Activated CD8-positive, alpha-beta memory T cell treated with anti-CD3 and anti-CD28 coated beads, Interleukin-2, amount 10 ng/mL, durations not matched to agents 7 days and 5 days (primary cell): ENCODE results near the gene PPP2R5D. TPM values are rescaled to one million over a fixed set of nuclear protein-coding genes. Genes with fewer than 3 reads are reported as not detected.
"Not testable (repeated sequence)": the region's sequence is repeated elsewhere in the genome, so short reads cannot be mapped to it uniquely, and the experiment has no call there.

Experiments used
- ATAC-seq: fragments of 150-1000 bp; cut with Tn5 transposase; one replicate; pipeline ENCODE4 v1.10.0; 2021; ENCODE audit warnings: moderate library complexity
- CTCF ChIA-PET: fragments of 350-600 bp; sonication (Branson Sonifier 250); formaldehyde crosslinking; loops from one replicate; lab custom pipeline; 2021; ENCODE audit warnings: antibody characterized with exemption; lab: Charles Lee
- DNase-seq: peaks from one replicate; pipeline ENCODE4 v3.0.0-alpha.2; 2020
- H3K27ac Mint-ChIP-seq: one replicate; pipeline ENCODE4 v1.8.0; 2021; ENCODE audit warnings: mild to moderate bottlenecking, mixed read lengths
- H3K27me3 Mint-ChIP-seq: one replicate; pipeline ENCODE4 v1.8.0; 2021; ENCODE audit warnings: mixed read lengths
- H3K36me3 Mint-ChIP-seq: one replicate; pipeline ENCODE4 v1.8.0; 2021; ENCODE audit warnings: mild to moderate bottlenecking, mixed read lengths
- H3K4me1 Mint-ChIP-seq: one replicate; pipeline ENCODE4 v1.8.0; 2021; ENCODE audit warnings: mixed read lengths
- H3K4me3 Mint-ChIP-seq: one replicate; pipeline ENCODE4 v1.8.0; 2021; ENCODE audit warnings: mild to moderate bottlenecking, moderate library complexity, mixed read lengths
- H3K9me3 Mint-ChIP-seq: one replicate; pipeline ENCODE4 v1.8.0; 2022; ENCODE audit warnings: low read depth, mixed read lengths
- total RNA-seq, 2 experiments: library from RNA; stranded (reverse); gene quantifications; one replicate each; pipeline ENCODE4 v1.2.3, GENCODE V29; 2021

The PPP2R5D gene
- total RNA-seq, 2 experiments from 2014 or later = 53.0 to 58.4 TPM

GRCh38 chr6:42954405-42954804, 30.0 kb upstream of the PPP2R5D start:
- H3K4me3 Mint-ChIP-seq, H3K4me1 Mint-ChIP-seq, DNase-seq, H3K36me3 Mint-ChIP-seq, H3K27me3 Mint-ChIP-seq, ATAC-seq, CTCF ChIA-PET, H3K9me3 Mint-ChIP-seq, H3K27ac Mint-ChIP-seq: not testable (repeated sequence)

DNA sequence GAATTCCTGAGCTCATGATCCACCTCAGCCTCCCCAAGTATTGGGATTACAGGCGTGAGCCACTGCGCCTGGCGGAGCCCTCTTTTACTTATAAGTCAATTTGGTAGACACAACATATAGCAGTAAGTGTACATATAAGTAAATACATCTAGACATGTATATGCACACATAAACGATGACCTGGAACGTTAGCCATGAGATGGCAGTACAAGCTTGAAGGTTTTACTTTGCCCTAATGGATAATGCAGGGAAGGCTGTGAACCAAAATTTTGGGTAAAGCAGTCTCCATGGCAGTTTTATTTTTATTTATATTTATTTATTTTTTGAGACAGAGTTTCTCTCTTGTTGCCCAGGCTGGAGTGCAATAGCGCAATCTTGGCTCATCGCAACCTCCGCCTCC, 26.2 kb upstream of the PPP2R5D start:
- no peaks in the 10 kb centered on the region for H3K9me3 Mint-ChIP-seq
- peaks cover 9% of the 10 kb centered on the region for H3K36me3 Mint-ChIP-seq
- peaks cover 12% of the 10 kb centered on the region for H3K4me1 Mint-ChIP-seq
- CTCF ChIA-PET = interaction anchor here (1.1 kb wide), 1 partner anchor 110 kb away, joined by 3 read pairs; no protein-coding TSS in a partner anchor
- no peak overlapping the region for H3K27ac Mint-ChIP-seq
- H3K4me3 Mint-ChIP-seq = no peak overlapping the region
- ATAC-seq (no peak), DNase-seq (no peak)
- H3K27me3 Mint-ChIP-seq = peaks cover 7% of the 10 kb centered on the region

DNA sequence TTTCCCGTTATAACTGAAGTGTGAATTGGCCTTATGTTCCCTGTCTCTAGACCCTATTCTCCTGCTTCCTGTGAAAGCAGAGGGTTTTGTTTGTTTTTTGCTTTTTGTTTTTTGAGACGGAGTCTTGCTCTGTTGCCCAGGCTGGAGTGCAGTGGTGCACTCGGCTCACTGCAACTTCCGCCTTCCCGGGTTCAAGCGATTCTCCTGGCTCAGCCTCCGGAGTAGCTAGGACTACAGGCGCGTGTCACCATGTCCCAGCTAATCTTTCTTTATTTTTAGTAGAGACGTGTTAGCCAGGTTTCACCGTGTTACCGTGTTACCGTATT, 24.5 kb upstream of the PPP2R5D start:
- Mint-ChIP-seq H3K27ac (no peak overlapping the region), H3K9me3 (no peaks in the 10 kb centered on the region), H3K27me3 (peaks cover 7% of the 10 kb centered on the region), H3K36me3 (peaks cover 9% of the 10 kb centered on the region), H3K4me3 (peak overlapping the region; percentile 43), H3K4me1 (peaks cover 12% of the 10 kb centered on the region)
- ATAC-seq (no peak), DNase-seq (no peak)
- CTCF ChIA-PET = interaction anchor here (1.2 kb wide), 1 partner anchor 183 kb away, joined by 6 read pairs; no protein-coding TSS in a partner anchor

- peak within 1 kb of the TSS; percentile 43 for H3K4me3 Mint-ChIP-seq
- H3K4me1 Mint-ChIP-seq = peaks cover 12% of the 10 kb centered on the region
- CTCF ChIA-PET = interaction anchor here (1.1 to 1.5 kb wide), 3 partner anchors 22 to 183 kb away, joined by 3 to 6 read pairs (median 4); no protein-coding TSS in a partner anchor
These were observed 23.9 kb upstream of the PPP2R5D start, which contains the start of gene GNMT for GRCh38 chr6:42960243-42961019. TSS of gene GNMT (plus strand) at chr6:42960754. CDS start at chr6:42960768, 14 bp downstream.

DNA sequence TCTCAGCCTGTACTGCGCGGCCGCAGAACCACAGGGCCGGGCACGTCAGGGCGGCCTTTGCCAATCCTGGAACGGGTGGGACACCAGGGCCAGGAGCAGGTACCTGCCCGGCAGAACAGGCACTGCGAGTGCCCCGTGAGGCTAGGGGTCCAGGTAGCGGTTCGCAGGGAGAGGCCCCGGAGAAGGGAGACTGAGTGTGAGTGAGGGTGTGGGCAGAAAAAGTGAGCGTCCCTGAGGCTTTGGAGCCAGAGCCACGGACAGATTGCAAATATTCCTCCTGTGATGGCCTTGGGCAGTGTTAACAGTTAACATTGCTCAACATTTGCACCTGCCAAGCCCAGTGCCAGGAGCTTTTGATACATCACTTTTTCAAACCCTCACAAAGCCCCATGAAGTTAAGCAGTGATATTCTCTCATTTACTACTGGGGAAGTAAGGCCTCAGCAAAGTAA, 23.3 kb upstream of the PPP2R5D start:
- DNase-seq = no peak
- Mint-ChIP-seq H3K36me3 (peaks cover 9% of the 10 kb centered on the region), H3K27me3 (peaks cover 7% of the 10 kb centered on the region), H3K9me3 (no peaks in the 10 kb centered on the region), H3K27ac (no peak overlapping the region), H3K4me1 (peaks cover 12% of the 10 kb centered on the region), H3K4me3 (no peak overlapping the region)
- no peak for ATAC-seq
- CTCF ChIA-PET = interaction anchor here (1.1 to 1.5 kb wide), 2 partner anchors 22 to 108 kb away, joined by 3 to 4 read pairs; no protein-coding TSS in a partner anchor

More at GRCh38 chr6:42960243-42961019, 23.9 kb upstream of the PPP2R5D start, which contains the start of gene GNMT:
- Mint-ChIP-seq H3K36me3 (peaks cover 9% of the 10 kb centered on the region), H3K9me3 (no peaks in the 10 kb centered on the region), H3K27me3 (peaks cover 7% of the 10 kb centered on the region), H3K27ac (no peak within 1 kb of the TSS)
- peak; percentile 72 for ATAC-seq
- DNase-seq = no peak

DNA sequence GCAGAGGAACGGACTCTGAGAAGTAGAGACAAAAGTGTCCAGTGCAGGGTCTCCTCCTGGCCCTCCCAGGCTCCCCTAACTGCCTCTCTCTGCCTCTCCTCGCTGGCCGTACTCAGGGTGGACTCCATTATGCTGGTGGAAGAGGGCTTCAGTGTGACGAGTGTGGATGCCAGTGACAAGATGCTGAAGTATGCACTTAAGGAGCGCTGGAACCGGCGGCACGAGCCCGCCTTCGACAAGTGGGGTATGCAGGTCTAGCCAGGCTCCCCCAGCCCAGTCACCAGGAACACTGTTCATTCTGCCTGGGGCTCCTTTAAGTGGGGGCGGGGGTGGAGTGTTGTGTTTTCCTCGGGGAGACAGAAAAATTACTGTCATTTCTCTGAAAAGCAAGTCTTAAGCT, 22.3 kb upstream of the PPP2R5D start:
- peaks cover 12% of the 10 kb centered on the region for H3K4me1 Mint-ChIP-seq
- peaks cover 9% of the 10 kb centered on the region for H3K36me3 Mint-ChIP-seq
- CTCF ChIA-PET = no interaction called here
- no peak for DNase-seq
- no peak overlapping the region for H3K4me3 Mint-ChIP-seq
- peaks cover 7% of the 10 kb centered on the region for H3K27me3 Mint-ChIP-seq
- no peak overlapping the region for H3K27ac Mint-ChIP-seq
- no peaks in the 10 kb centered on the region for H3K9me3 Mint-ChIP-seq
- ATAC-seq = no peak

DNA sequence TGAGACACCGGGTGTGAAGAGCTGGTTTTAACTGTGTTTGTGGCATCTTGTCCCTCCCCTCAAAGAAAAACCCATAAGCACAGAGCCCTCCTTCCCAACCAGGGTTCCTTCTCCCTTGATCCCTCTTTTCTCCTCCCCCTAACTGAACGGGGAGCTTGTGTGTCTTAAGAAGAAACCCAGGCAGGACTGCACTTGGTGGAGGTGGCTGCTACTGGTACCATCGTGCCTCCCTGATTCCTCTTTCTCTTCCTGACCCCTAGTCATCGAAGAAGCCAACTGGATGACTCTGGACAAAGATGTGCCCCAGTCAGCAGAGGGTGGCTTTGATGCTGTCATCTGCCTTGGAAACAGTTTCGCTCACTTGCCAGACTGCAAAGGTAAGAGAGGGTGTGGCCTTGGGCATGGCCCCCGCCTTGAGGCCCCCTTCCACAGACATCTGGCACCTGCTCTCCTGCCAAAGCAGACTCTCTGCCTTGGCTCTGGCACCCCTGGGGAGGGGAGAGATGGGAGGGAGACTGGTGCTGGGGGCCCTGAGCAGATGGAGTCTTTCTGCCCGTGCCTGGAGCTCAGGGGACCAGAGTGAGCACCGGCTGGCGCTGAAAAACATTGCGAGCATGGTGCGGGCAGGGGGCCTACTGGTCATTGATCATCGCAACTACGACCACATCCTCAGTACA, 21.7 kb upstream of the PPP2R5D start:
- H3K27me3 Mint-ChIP-seq = peaks cover 7% of the 10 kb centered on the region
- ATAC-seq = no peak
- CTCF ChIA-PET = no interaction called here
- H3K4me3 Mint-ChIP-seq = no peak overlapping the region
- H3K27ac Mint-ChIP-seq = no peak overlapping the region
- H3K36me3 Mint-ChIP-seq = peaks cover 9% of the 10 kb centered on the region
- peaks cover 12% of the 10 kb centered on the region for H3K4me1 Mint-ChIP-seq
- H3K9me3 Mint-ChIP-seq = no peaks in the 10 kb centered on the region
- DNase-seq = no peak

DNA sequence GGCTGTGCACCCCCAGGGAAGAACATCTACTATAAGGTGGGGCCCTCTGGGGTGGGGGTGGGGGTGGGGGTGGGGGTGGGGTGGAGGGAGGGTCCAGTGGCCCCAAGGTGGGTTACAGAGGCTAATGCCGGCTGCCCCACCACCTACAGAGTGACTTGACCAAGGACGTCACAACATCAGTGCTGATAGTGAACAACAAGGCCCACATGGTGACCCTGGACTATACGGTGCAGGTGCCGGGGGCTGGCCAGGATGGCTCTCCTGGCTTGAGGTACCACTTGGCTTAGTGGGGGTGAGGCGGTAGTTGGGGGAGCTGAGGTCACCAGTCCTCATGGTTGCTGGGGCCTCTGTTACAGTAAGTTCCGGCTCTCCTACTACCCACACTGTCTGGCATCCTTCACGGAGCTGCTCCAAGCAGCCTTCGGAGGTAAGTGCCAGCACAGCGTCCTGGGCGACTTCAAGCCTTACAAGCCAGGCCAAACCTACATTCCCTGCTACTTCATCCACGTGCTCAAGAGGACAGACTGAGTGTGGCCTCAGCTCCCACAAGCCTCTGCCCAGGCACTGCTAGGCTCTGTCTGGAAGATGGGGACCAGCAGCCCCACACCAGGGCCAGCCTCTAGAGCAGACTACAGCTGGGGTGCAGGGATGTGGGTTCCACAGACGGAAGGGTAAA, 21.1 kb upstream of the PPP2R5D start:
- H3K27ac Mint-ChIP-seq = no peak overlapping the region
- CTCF ChIA-PET = interaction anchor here (1.2 to 1.5 kb wide), 2 partner anchors 12 to 181 kb away, joined by 3 to 8 read pairs; no protein-coding TSS in a partner anchor
- peaks cover 12% of the 10 kb centered on the region for H3K4me1 Mint-ChIP-seq
- no peaks in the 10 kb centered on the region for H3K9me3 Mint-ChIP-seq
- DNase-seq = no peak
- H3K4me3 Mint-ChIP-seq = no peak overlapping the region
- H3K36me3 Mint-ChIP-seq = peaks cover 9% of the 10 kb centered on the region
- ATAC-seq = no peak
- peaks cover 7% of the 10 kb centered on the region for H3K27me3 Mint-ChIP-seq

DNA sequence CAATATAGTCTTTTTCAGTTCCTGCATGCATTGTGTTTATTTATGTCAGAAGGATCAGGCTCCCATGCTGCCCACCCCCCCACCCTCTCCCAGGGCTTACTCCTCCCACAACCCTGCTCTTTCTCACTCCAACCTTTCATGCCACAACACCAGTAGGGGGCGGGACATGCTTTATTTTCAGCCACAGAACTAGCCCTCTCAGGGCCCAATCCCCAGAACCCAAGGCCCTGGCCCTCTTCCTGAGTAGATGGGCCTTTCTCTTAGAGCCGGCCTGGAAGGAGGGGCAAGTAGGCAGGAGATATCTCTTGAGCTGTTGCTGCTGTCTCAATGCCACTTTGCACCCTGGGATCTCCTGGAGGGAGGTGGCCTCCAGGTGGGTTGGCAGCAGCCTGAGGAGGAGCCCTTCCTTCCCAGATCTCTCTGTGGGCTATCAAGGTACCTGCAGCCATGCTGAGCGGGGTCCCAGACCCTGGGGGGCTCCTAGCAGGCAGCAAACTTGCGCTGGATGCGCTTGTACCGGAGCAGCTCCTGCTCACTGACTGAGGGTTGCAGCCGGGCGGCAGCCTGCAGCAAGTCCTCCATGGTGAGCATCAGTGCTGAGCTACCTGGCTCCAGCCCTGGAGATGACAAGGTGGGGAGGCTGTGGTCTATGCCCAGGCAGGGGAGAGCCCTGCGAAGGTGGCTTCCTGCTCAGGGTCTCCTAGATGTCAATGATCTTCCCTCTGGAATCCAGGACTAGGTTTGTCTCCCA, 20.3 kb upstream of the PPP2R5D start:
- CTCF ChIA-PET = interaction anchor here (1.2 to 1.5 kb wide), 2 partner anchors 12 to 180 kb away, joined by 3 to 8 read pairs; no protein-coding TSS in a partner anchor
- Mint-ChIP-seq H3K4me3 (no peak overlapping the region), H3K4me1 (peaks cover 12% of the 10 kb centered on the region), H3K9me3 (no peaks in the 10 kb centered on the region), H3K27me3 (peaks cover 7% of the 10 kb centered on the region), H3K27ac (no peak overlapping the region), H3K36me3 (peaks cover 9% of the 10 kb centered on the region)
- DNase-seq = peak; percentile 62
- ATAC-seq = peak; percentile 47

- peaks cover 9% of the 10 kb centered on the region for H3K36me3 Mint-ChIP-seq
- H3K9me3 Mint-ChIP-seq = no peaks in the 10 kb centered on the region
- no peak overlapping the region for H3K4me3 Mint-ChIP-seq
- CTCF ChIA-PET = interaction anchor here (2.5 kb wide), 1 partner anchor 177 kb away, joined by 8 read pairs; no protein-coding TSS in a partner anchor
- DNase-seq (no peak), ATAC-seq (no peak)
- H3K4me1 Mint-ChIP-seq = peaks cover 2% of the 10 kb centered on the region
- no peaks in the 10 kb centered on the region for H3K27me3 Mint-ChIP-seq
- H3K27ac Mint-ChIP-seq = no peak overlapping the region
These were observed 17.8 kb upstream of the PPP2R5D start for GRCh38 chr6:42966571-42966970.

DNA sequence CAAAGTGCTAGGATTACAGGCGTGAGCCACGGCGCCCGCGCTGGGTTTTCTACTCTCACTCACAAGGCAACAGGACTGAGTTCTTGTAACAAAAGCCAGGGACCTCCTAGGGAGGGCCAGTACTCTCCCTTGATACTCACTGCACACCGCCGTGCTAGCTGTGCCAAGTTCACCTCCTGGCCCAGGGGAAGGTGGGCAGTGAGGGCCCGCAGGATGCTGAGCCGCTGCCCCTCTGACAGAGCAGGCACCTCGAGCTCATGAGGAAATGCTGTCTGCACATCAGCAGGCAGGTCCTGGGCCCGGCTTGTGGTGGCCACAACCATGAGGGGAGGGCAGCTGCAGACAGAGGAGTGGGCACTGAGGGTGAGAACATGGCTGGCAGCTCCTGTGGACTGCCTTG, 17.1 kb upstream of the PPP2R5D start:
- Mint-ChIP-seq H3K27me3 (no peaks in the 10 kb centered on the region), H3K36me3 (peaks cover 4% of the 10 kb centered on the region), H3K4me3 (no peak overlapping the region), H3K9me3 (no peaks in the 10 kb centered on the region), H3K4me1 (peaks cover 2% of the 10 kb centered on the region), H3K27ac (no peak overlapping the region)
- CTCF ChIA-PET = interaction anchor here (2.5 kb wide), 1 partner anchor 176 kb away, joined by 8 read pairs; no protein-coding TSS in a partner anchor
- ATAC-seq (no peak), DNase-seq (no peak)

GRCh38 chr6:42968126-42968701, 16.2 kb upstream of the PPP2R5D start:
- DNase-seq (no peak), ATAC-seq (no peak)
- no peaks in the 10 kb centered on the region for H3K27me3 Mint-ChIP-seq
- CTCF ChIA-PET = no interaction called here
- peaks cover 2% of the 10 kb centered on the region for H3K4me1 Mint-ChIP-seq
- H3K4me3 Mint-ChIP-seq = no peak overlapping the region
- H3K9me3 Mint-ChIP-seq = no peaks in the 10 kb centered on the region
- H3K27ac Mint-ChIP-seq = no peak overlapping the region
- peaks cover 1% of the 10 kb centered on the region for H3K36me3 Mint-ChIP-seq
